Activated naive CD8-positive, alpha-beta T cell treated with anti-CD3 and anti-CD28 coated beads, Interleukin-2, amount 50 U/mL, for 16 hours (primary cell): ENCODE results near the gene CFAP119.
"Not testable (repeated sequence)": the region's sequence is repeated elsewhere in the genome, so short reads cannot be mapped to it uniquely, and the experiment has no call there.

Source experiments
- DNase-seq: peaks from one replicate; pipeline ENCODE4 v3.0.0-alpha.2; 2020; ENCODE audit warnings: low read depth, low spot score

Gene CFAP119

GRCh38 chr16:30761928-30762902, at the start of gene CFAP119, which contains the start of gene RNF40:
Gene CFAP119 (minus strand): TSS chr16:30762062. CDS start chr16:30761748, 314 bp downstream.
Gene RNF40 (plus strand): TSS chr16:30762322. CDS start chr16:30762546, 224 bp downstream.
- DNase-seq, result peak; percentile 78

DNA sequence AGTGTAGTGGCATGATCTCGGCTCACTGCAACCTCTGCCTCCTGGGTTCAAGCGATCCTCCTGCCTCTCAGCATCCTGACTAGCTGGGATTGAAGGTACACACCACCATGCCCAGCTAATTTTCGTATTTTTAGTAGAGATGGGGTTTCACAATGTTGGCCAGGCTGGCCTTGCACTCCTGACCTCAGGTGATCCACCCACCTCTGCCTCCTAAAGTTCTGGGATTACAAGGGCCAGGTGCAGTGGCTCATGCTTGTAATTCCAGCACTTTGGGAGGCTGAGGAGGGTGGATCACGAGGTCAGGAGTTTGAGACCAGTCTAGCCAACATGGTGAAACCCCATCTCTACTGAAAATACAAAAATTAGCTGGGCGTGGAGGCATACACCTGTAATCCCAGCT, 47.8 kb upstream of the CFAP119 start:
- not testable (repeated sequence) for DNase-seq

DNA sequence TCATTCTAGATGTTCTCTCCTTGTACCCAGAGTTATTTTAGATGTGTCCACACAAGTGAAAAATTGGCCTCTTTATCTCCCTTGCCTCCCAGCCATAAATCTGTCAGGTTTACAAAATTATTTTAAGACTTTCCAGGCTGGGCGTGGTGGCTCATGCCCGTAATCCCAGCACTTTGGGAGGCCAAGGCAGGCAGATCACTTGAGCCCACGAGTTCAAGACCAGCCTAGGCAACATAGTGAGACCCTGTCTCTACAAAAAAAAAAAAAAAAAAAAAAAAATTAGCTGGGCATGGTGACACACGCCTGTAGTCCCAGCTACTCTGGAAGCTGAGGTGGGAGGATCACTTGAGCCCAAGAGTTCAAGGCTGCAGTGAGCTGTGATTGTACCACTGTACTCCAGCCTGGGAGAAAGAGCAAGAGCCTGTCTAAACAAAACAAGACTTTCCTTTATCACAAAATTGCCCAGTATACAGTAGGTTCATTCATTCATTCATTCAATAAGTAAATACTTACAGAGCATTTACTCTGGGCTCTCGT, 47.1 kb upstream of the CFAP119 start:
- DNase-seq, result not testable (repeated sequence)

DNA sequence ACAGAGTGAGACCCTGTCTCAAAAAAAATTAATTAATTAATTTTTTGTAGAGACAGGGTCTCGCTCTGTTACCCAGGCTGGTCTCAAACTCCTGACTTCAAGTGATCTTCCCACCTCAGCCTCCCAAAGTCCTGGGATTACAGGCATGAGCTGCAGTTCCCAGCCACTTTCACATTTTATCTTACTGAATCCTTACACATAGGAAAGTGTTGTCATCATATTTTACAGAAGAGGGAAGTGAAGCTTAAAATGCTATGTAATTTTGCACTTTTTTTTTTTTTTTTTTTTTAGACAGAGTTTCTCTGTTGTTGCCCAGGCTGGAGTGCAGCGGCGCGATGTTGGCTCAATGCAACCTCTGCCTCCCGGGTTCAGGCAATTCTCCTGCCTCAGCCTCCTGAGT, 46.3 kb upstream of the CFAP119 start:
- DNase-seq, result no peak

GRCh38 chr16:30805370-30806169, 43.7 kb upstream of the CFAP119 start:
- DNase-seq, result no peak

DNA sequence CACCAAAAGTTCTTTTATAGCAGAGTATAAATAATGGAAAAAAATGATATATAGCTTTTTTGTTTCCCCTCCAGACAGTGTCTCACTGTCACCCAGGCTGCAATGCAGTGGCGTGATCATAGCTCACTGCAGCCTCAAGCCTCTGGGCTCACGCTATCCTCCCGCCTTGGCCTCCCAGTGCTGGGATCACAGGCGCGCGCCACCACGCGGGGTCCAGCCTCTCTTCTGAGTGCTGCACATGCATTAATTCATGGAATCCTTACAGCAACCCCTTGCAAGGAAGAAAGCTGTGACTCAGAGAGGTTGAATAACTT, 43.2 kb upstream of the CFAP119 start:
- DNase-seq, result no peak

DNA sequence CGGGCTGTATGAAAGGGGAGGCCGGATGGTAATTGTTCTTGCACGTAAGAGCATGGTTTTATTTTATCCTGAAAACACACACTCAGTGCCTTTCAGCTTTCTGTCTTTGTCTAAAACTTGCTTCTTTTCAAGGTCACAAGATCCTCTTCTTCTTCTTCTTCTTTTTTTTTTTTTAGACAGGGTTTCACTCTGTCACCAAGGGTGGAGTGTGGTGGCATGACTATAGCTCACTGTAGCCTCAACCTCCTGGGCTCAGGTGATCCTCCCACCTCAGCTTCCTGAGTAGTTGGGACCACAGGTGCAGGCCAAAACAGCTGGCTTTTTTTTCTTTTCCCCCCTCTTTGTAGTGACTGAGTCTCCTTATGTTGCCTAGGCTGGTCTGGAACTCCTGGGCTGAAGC, 41.1 kb upstream of the CFAP119 start:
- no peak for DNase-seq

GRCh38 chr16:30797670-30798309, 35.9 kb upstream of the CFAP119 start:
- DNase-seq, result no peak

DNA sequence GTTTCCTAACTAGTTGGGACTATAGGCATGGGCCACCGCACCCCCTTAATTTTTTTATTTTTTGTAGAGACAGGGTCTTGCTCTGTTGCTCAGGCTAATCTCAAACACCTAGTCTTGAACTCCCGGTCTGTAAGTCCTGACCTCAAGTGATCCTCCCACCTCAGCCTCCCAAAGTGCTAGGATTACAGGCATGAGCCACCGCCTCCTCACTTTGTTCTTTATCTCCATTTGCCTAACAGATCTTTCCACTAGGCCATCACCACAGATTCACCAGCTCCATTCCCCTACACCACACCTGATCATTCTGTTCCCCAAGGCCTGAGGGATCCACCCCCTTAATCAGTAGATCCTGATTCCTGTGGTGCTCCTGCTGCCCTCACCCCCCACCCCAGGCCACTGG, 32.8 kb upstream of the CFAP119 start:
- DNase-seq, result no peak

DNA sequence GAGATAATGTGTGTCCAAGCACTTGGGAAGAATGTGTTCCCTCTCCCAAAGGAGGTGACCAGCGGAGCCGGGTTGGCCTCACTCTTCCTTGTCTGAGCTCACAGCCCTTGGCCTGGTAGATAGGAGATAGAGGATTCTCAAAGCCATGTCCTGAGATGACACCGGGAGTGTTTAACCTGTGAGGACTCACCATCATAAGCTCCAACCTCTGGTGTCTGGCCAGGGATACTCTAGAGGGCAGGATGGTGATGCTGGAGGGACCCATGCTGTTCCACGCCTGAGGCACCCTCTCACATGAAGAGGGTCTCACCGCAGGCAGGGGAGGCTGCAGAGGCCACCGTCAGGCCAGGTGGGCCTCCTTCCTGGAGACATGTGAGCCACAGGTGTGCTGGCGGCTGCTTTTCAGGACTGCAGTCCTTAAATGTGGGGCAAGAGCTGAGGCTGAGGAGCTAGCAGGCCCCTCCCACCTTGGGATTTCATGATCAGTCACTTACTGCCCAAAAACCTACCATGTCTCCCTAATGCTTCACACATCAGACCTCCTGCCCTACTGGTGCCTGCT, 31.7 kb upstream of the CFAP119 start:
- no peak for DNase-seq

GRCh38 chr16:30787613-30788378, 25.9 kb upstream of the CFAP119 start:
- DNase-seq, result no peak

- DNase-seq, result no peak
Observed at GRCh38 chr16:30786936-30787612, 25.2 kb upstream of the CFAP119 start, which contains the start of gene ZNF629. Gene ZNF629 (minus strand): TSS chr16:30787205. CDS start chr16:30784482, 2,723 bp downstream.

GRCh38 chr16:30786115-30786935, 24.5 kb upstream of the CFAP119 start:
- no peak for DNase-seq

DNA sequence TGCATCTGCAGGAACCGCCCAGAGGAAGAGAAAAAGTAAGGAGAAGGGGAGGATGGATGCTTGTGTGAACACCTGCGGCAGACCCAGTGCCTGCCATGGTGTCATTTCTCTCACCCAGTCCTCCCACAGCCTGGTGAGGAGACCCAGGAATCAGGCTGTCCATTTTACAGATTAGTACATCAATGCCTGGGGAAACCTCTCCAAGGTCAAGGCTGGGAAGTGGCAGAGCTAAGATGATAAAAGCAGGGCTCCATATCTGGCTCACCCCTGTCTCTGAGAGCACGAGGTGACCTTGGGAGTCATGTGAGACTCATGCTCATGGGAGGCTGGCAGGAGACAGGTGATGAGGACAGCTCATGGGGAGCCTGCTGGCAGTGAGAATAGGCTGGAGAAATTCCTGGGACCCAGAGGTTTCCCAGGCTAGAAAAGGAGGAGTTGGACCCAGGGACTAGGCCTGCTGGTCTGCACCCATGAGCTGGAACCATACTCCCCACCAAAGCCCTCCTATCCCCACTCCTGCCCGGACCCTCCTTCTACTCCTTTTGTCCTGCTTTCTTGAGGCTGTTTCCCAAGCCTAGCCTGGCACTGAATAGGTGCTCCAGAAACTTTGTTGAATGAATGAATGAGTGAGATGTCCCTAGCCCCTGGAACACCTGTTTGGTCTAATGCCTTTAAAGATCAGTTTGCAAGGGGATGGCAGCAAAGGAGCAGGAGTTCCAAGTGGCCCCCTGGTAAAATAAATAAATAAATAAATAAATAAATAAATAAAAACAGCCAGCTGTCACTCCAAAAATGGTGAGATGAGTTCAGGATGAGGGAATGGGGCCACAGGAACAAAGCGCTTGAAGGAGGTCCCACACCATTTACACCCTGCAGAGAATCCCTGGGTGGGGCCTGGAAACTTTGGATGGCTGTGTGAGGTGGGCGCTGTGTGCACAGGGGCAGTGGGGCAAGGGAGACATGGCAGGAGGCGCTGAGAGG, 23.6 kb upstream of the CFAP119 start:
- no peak for DNase-seq

DNA sequence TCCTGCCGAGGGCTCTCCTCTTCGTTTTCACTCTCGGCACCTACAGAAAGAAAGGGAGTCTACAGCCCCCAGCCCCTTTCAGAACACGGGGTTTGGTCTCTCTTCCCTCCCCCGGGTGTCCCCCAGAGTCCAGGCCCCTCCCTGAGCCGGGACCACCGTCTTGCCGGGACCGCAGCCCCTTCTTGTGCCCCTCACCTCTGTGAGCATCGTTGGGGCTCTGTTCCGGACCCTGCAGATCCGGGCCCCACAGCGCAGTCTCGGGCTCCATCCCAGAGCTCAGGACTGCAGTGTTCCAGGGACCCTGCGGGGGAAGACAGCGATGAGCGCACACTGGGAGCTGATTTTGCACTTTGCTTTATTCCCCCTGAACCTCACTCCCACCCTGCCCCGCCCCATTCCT, 22.4 kb upstream of the CFAP119 start:
- no peak for DNase-seq

DNA sequence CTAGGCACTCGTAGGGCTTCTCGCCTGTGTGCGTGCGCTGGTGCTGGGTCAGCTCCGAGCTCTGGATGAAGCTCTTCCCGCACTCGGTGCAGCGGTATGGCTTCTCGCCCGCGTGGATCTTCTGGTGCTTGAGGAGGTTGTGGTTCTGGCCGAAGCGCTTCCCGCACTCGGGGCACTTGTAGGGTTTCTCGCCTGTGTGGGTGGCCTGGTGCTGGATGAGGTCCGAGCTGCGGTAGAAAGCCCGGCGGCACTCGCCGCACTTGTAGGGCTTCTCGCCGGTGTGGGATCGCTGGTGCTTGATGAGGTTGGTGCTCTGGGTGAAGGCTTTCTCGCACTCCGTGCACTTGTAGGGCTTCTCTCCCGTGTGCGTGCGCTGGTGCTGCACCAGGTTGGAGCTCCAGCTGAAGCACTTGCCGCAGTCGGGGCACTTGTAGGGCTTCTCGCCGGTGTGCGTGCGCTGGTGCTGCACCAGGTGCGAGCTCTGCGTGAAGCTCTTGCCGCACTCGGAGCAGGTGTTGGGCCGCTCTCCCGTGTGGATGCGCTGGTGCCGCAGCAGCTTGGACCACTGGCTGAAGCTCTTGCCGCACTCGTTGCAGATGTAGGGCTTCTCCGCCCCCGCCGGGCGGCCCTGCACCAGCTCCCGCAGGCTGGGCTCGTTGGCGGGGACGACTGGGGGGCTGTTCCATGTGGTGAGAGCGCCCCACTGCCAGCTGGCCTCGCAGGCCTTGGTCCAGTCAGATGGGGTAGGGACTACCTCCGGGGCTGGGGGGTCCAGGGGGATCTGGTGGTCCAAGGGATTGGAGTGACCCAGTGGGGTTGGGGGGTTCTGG, 21.6 kb upstream of the CFAP119 start:
- no peak for DNase-seq
